Cardiac muscle cell (in vitro differentiated cells and primary cell): Measurements from ENCODE around the gene SLC6A6. TPM values are rescaled to one million over a fixed set of nuclear protein-coding genes. Genes with fewer than 3 reads are reported as not detected.
A peak's percentile ranks its signal among the peaks of the same experiment; 100 is the strongest.

Experiments used
- DNase-seq, 2 donors: peaks; one replicate each; pipeline versions ENCODE4 v3.0.0 to v3.0.0-alpha.2; 2010 to 2017; ENCODE audit warnings: low read depth in 1 of 2, low spot score in 1 of 2
- H3K27ac ChIP-seq: fragments of 200-600 bp; sonication (generic); 2 replicates; pipeline ENCODE4 v1.5.1; 2016
- H3K27me3 ChIP-seq: fragments of 200-600 bp; sonication (generic); 2 replicates; pipeline ENCODE4 v1.6.0; 2016; ENCODE audit warnings: control low read depth
- H3K36me3 ChIP-seq: fragments of 200-600 bp; sonication (generic); 2 replicates; pipeline ENCODE4 v1.5.1; 2016; ENCODE audit warnings: control low read depth
- H3K4me1 ChIP-seq: fragments of 200-600 bp; sonication (generic); 2 replicates; pipeline ENCODE4 v1.8.1; 2017; ENCODE audit warnings: low read depth, mild to moderate bottlenecking, mixed run types
- H3K4me3 ChIP-seq: fragments of 200-600 bp; sonication (generic); 2 replicates; pipeline ENCODE4 v1.5.1; 2016; ENCODE audit warnings: mild to moderate bottlenecking
- H3K9me3 ChIP-seq: fragments of 200-600 bp; sonication (generic); 2 replicates; pipeline ENCODE4 v1.5.1; 2017; ENCODE audit warnings: low read depth, mild to moderate bottlenecking, control low read depth
- polyA plus RNA-seq: library from polyadenylated mRNA; unstranded; fragments of >200 nt; fragmentation: Nextera tagmentation; extraction: Ambion mirVana; gene quantifications from 2 replicates; pipeline ENCODE4 v1.2.1, GENCODE V29; 2016
- total RNA-seq: library from RNA; depleted of rRNA; stranded (reverse); fragments of >200 nt; gene quantifications from 2 replicates; pipeline ENCODE4 v1.2.3, GENCODE V29; 2016
- TF ChIP-seq, protein P1 (sequence below): IDR thresholded peaks from 2 replicates; pipeline ENCODE4 v1.5.1; 2012; ENCODE audit warnings: low read depth, mild to moderate bottlenecking, low read length

The SLC6A6 gene
- total and polyA plus RNA-seq, 2 experiments from 2014 or later = 5.4 to 19.7 TPM

DNA sequence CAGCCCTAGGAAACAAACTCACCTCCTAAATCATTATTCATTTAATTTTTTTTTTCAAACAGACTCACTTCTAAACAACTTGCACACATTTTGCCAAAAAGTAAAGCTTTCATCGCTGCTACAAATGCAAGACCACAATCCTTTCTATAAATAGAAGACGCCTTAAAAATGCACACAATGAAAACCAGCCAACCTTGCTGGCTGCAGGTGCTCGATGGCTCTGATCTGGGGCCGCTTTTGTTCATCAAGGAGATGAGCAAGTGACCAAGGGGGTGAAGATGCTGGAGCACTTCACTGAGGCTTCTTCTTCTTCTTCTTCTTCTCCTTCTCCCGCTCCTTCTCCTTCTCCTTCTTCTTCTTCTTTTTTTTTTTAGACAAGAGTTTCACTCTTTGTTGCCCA lies 12.7 kb upstream of the SLC6A6 start:
- Histone ChIP-seq H3K36me3 (no peaks in the 10 kb centered on the region), H3K4me3 (no peak overlapping the region), H3K4me1 (peaks cover 20% of the 10 kb centered on the region), H3K27me3 (no peaks in the 10 kb centered on the region), H3K9me3 (no peaks in the 10 kb centered on the region), H3K27ac (no peak overlapping the region)
- DNase-seq = no peak
- TF ChIP-seq, protein P1, sequence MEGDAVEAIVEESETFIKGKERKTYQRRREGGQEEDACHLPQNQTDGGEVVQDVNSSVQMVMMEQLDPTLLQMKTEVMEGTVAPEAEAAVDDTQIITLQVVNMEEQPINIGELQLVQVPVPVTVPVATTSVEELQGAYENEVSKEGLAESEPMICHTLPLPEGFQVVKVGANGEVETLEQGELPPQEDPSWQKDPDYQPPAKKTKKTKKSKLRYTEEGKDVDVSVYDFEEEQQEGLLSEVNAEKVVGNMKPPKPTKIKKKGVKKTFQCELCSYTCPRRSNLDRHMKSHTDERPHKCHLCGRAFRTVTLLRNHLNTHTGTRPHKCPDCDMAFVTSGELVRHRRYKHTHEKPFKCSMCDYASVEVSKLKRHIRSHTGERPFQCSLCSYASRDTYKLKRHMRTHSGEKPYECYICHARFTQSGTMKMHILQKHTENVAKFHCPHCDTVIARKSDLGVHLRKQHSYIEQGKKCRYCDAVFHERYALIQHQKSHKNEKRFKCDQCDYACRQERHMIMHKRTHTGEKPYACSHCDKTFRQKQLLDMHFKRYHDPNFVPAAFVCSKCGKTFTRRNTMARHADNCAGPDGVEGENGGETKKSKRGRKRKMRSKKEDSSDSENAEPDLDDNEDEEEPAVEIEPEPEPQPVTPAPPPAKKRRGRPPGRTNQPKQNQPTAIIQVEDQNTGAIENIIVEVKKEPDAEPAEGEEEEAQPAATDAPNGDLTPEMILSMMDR = no peak

- H3K27me3 ChIP-seq = no peaks in the 10 kb centered on the region
- DNase-seq = peak in 1 of 2 donors; percentile 88
- no peaks in the 10 kb centered on the region for H3K9me3 ChIP-seq
- H3K27ac ChIP-seq = no peak overlapping the region
- TF ChIP-seq, protein P1 = no peak
- peaks cover 20% of the 10 kb centered on the region for H3K4me1 ChIP-seq
- H3K36me3 ChIP-seq = no peaks in the 10 kb centered on the region
- H3K4me3 ChIP-seq = no peak overlapping the region
Observed at GRCh38 chr3:14391033-14391432, 11.4 kb upstream of the SLC6A6 start.

DNA sequence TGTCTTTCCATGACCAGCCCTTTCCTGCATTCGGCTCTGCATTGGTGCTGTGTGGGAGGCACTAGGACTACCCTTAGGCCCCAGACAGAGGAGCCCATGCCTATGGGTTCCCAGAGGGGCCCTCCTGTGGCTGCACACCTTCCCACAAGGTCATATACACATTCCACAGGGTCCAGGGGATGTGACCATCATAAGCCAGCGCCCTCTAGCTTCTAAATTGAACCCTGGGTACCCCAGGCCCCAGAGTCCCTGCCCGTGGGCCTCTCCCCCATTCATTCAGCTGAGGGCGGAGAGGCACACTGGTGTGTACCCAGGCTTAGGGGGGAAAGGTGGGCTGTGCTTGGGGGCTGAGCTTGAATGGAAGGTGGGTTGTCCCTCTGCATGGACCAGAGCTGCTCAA lies 10.2 kb upstream of the SLC6A6 start:
- TF ChIP-seq, protein P1 = no peak

GRCh38 chr3:14392803-14393319 lies 9.5 kb upstream of the SLC6A6 start:
- no peaks in the 10 kb centered on the region for H3K36me3 ChIP-seq
- peak in 1 of 2 donors; percentile 32 for DNase-seq
- no peaks in the 10 kb centered on the region for H3K27me3 ChIP-seq
- no peak overlapping the region for H3K4me3 ChIP-seq
- peaks cover 20% of the 10 kb centered on the region for H3K4me1 ChIP-seq
- TF ChIP-seq, protein P1 = no peak
- peak overlapping the region; percentile 42 for H3K27ac ChIP-seq
- H3K9me3 ChIP-seq = no peaks in the 10 kb centered on the region

More for the DNA sequence above, 10.2 kb upstream of the SLC6A6 start:
- no peak for DNase-seq
- no peaks in the 10 kb centered on the region for H3K27me3 ChIP-seq
- no peak overlapping the region for H3K4me3 ChIP-seq
- H3K27ac ChIP-seq = peak overlapping the region; percentile 42
- H3K36me3 ChIP-seq = no peaks in the 10 kb centered on the region
- H3K4me1 ChIP-seq = peaks cover 20% of the 10 kb centered on the region
- H3K9me3 ChIP-seq = no peaks in the 10 kb centered on the region

GRCh38 chr3:14393440-14394106 lies 8.8 kb upstream of the SLC6A6 start:
- Histone ChIP-seq H3K4me1 (peaks cover 20% of the 10 kb centered on the region), H3K27ac (peak overlapping the region; percentile 42), H3K36me3 (no peaks in the 10 kb centered on the region), H3K27me3 (no peaks in the 10 kb centered on the region), H3K9me3 (no peaks in the 10 kb centered on the region), H3K4me3 (no peak overlapping the region)
- DNase-seq = no peak
- TF ChIP-seq, protein P1 = no peak
